Stomach (tissue), 9 donors: ENCODE data around the gene FSD2. TPM values are rescaled to one million over a fixed set of nuclear protein-coding genes. Genes with fewer than 3 reads are reported as not detected.
"Not testable (repeated sequence)": the region's sequence is repeated elsewhere in the genome, so short reads cannot be mapped to it uniquely, and the experiment has no call there.

Source experiments
- DNase-seq, 2 donors: peaks; one replicate each; pipeline versions ENCODE4 v3.0.0 to v3.0.0-alpha.2; 2013 to 2019
- H3K27ac ChIP-seq, 5 donors: fragments of 200-600 bp in 4 of 5; sonication (generic) in 4 of 5; one replicate each; pipeline ENCODE4 v1.5.1; 2013 to 2019; ENCODE audit warnings: mild to moderate bottlenecking in 1 of 5, moderate library complexity in 1 of 5
- H3K27me3 ChIP-seq, 3 donors: fragments of 200-600 bp; sonication (generic); one replicate each; pipeline ENCODE4 v1.5.1; 2017 to 2019; ENCODE audit warnings: mixed run types in 1 of 3
- H3K36me3 ChIP-seq, 4 donors: fragments of 200-600 bp; sonication (generic); 1 replicate in 3 of 4; 2 replicates in 1 of 4; pipeline ENCODE4 v1.5.1; 2016 to 2019
- H3K4me1 ChIP-seq, 4 donors: fragments of 200-600 bp; sonication (generic); one replicate each; pipeline ENCODE4 v1.5.1; 2016 to 2019
- H3K4me3 ChIP-seq, 4 donors: fragments of 200-600 bp; sonication (generic) in 3 of 4; one replicate each; pipeline ENCODE4 v1.5.1; 2016 to 2019; ENCODE audit warnings: mild to moderate bottlenecking in 1 of 4
- H3K9me3 ChIP-seq, 4 donors: fragments of 200-600 bp; sonication (generic); one replicate each; pipeline ENCODE4 v1.5.1; 2016 to 2019
- EP300 ChIP-seq: sonication (generic); formaldehyde crosslinking; IDR thresholded peaks from one replicate; pipeline ENCODE4 v1.6.1; 2017; ENCODE audit warnings: antibody characterized with exemption
- POLR2A ChIP-seq, 4 donors: fragments of 450-650 bp; IDR thresholded peaks; one replicate each; pipeline ENCODE4 v1.6.1; 2016; ENCODE audit warnings: antibody characterized with exemption in 4 of 4, control low read depth in 2 of 4, mild to moderate bottlenecking in 1 of 4, moderate library complexity in 1 of 4
- POLR2AphosphoS5 ChIP-seq, 3 donors: sonication (generic); formaldehyde crosslinking; IDR thresholded peaks; one replicate each; pipeline ENCODE4 v1.6.1; 2016; ENCODE audit warnings: antibody characterized with exemption in 3 of 3
- WGBS, 5 donors: extraction: QIAGEN DNeasy Blood & Tissue Kit in 3 of 5; methylation state at CpG; one replicate each; pipeline versions ENCODE4 v1.1.5 to v1.1.7; 2013 to 2018; 5-methylcytosine and 5-hydroxymethylcytosine counted together
- intact Hi-C: fragments of 100-400 bp; cut with DNase I; formaldehyde crosslinking; loops from one replicate; pipeline ENCODE4 v1.15.1; 2023; ENCODE audit warnings: low total_unique reads
- polyA plus RNA-seq, 3 donors: library from polyadenylated mRNA; stranded (reverse); fragments of 200-250 nt; gene quantifications; one replicate each; pipeline ENCODE4 v1.2.3, GENCODE V29; 2013
- total RNA-seq, 5 donors: library from RNA; depleted of rRNA; stranded (reverse); fragments of >200 nt; gene quantifications; one replicate each; pipeline versions ENCODE4 v1.1.0 to v1.2.3, GENCODE V29; 2014 to 2016
- TF ChIP-seq, protein P1 (sequence below), 7 experiments: fragments of 450-650 bp in 4 of 7; fragments of 200-600 bp in 3 of 7; sonication (generic) in 3 of 7; IDR thresholded peaks; one replicate each; pipeline ENCODE4 v1.5.1; 2016 to 2019; ENCODE audit warnings: antibody characterized with exemption in 7 of 7, control low read depth in 2 of 7, mild to moderate bottlenecking in 1 of 7
- donor health status: healthy with polysubstance abuse.
- donor health status: Bipolar disorder and iron deficiency.
- donor health status: healthy.

Gene FSD2
- total and polyA plus RNA-seq, 8 donors = under 0.01 to 0.03 TPM; not detected in 6

DNA sequence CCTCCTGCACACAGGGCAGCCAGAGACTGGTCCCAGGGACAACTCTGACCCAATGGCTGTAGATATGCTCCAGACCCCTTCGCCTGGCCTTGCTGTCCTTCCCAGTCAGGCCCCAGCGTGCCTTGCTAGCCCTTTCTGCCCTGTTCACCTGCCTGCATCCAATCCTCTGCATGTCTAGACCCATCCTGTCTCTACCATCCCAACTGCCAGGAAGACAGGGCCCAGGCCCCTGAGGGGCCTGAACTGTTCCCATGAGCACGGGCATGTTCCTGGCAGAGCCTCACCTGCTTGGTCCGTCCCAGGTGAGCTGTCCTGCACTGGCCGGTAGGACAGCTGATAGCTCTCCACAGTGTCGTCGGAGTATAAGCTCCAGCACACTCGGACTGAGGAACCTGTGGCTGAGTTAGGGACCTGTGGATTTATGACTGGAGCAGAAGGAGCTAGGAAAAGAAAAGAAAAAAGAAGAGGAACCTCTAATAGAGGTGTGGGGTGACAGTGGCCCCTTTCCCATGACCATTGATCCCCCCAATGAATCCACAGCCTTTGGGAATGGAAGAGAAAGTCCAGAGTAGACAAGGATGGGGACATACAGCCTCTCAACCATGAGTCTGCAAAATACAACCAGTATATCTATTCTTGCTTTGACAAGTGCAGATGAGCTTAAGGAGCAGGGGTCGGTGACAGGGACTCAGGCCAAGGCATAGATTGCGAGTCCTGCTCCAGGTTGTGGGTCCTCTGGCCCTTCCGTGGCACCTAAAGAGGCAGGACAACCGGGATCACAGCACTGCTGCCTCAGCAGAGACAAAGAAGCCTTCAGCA is 33.9 kb downstream of the FSD2 start:
- no peak for DNase-seq
- no peak overlapping the region for H3K4me3 ChIP-seq
- no peaks in the 10 kb centered on the region for H3K27me3 ChIP-seq
- H3K27ac ChIP-seq = no peak overlapping the region
- no peaks in the 10 kb centered on the region for H3K4me1 ChIP-seq
- WGBS, 5 donors = 88 to 91% (median 90%) methylated on average over 11 to 12 of the region's 12 CpGs
- intact Hi-C loops = no loop called here
- peaks cover 0 to 7% (median 0%) of the 10 kb centered on the region in 4 donors for H3K36me3 ChIP-seq
- no peaks in the 10 kb centered on the region for H3K9me3 ChIP-seq
- TF ChIP-seq POLR2AphosphoS5 (IDR thresholded peaks at IDR 0.05) (no peak), EP300 (no peak), POLR2A (IDR thresholded peaks at IDR 0.05) (no peak)
- TF ChIP-seq, protein P1, sequence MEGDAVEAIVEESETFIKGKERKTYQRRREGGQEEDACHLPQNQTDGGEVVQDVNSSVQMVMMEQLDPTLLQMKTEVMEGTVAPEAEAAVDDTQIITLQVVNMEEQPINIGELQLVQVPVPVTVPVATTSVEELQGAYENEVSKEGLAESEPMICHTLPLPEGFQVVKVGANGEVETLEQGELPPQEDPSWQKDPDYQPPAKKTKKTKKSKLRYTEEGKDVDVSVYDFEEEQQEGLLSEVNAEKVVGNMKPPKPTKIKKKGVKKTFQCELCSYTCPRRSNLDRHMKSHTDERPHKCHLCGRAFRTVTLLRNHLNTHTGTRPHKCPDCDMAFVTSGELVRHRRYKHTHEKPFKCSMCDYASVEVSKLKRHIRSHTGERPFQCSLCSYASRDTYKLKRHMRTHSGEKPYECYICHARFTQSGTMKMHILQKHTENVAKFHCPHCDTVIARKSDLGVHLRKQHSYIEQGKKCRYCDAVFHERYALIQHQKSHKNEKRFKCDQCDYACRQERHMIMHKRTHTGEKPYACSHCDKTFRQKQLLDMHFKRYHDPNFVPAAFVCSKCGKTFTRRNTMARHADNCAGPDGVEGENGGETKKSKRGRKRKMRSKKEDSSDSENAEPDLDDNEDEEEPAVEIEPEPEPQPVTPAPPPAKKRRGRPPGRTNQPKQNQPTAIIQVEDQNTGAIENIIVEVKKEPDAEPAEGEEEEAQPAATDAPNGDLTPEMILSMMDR (IDR thresholded peaks at IDR 0.05) = no peak

DNA sequence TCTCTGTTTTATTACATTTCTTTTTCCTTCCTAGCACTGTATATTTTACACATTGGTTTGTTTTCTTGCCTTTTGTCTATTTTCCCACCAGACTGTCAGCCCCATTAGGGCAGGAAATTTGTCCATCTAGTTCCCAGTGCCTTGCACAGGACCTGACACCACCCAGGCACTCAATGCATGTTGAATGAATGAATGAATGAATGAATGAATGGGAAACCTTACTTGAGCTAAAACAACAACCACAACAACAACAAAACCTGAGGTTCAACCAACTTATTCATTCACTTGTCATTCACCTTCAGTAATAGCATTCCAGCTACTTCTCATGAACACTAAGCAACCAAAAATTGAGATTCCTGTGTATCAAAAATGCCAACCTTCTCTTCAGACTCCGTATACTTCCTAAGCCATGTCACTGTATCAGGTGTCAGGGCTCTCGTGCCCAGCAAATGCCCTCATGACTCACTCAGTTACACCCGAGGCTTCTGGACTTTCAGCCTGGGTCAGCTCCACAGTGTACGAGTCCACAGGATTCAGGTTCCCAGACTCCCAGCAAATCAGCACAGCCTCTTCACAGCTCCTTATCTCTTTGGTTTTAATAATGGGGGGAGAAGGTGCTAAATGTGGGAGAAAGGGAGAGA is 37.3 kb downstream of the FSD2 start:
- TF ChIP-seq, protein P1 (IDR thresholded peaks at IDR 0.05) = no peak
- no peak for TF ChIP-seq EP300
- TF ChIP-seq POLR2AphosphoS5 (IDR thresholded peaks at IDR 0.05) = no peak
- TF ChIP-seq POLR2A (IDR thresholded peaks at IDR 0.05) = no peak
- no peaks in the 10 kb centered on the region for H3K9me3 ChIP-seq
- no peaks in the 10 kb centered on the region for H3K27me3 ChIP-seq
- H3K36me3 ChIP-seq = peaks cover 0 to 22% (median 15%) of the 10 kb centered on the region in 4 donors
- no peak for DNase-seq
- WGBS, 5 donors = 60 to 84% (median 67%) methylated on average over 4 of the region's 4 CpGs
- intact Hi-C loops = no loop called here
- H3K4me3 ChIP-seq = no peak overlapping the region
- H3K27ac ChIP-seq = no peak overlapping the region
- H3K4me1 ChIP-seq = no peaks in the 10 kb centered on the region

DNA sequence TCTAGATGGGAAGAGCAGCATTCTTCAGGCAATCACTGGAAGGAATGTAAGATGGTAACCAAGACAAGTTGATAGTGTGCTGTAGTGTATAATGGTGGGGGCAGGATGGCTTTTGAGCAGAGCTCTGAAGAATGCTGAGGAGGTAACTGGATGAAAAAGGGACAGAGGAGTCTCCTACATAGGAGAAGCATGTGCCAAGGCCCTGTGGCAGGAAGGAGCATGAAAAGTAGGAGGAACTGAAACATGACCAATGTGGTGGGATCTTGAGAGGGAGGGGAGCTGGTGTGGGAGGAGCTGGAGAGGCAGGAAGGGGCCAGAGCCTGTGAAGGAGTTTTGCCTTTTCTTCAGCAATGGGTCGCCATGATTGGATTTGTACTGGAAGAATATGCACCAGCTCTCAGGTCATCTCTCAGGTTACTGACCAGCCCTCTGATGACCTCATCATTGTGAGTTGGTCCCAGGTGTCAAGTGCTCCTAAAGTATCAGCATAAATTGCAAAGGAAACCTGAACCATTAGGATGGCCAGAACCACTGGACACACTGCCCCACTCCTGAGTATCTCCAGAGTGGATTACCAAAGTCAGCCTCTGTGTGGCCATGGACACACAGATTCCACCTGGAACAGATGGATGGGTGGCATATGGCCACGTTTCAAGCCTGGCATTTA is 38.6 kb downstream of the FSD2 start:
- Histone ChIP-seq H3K4me3 (no peak overlapping the region), H3K27me3 (no peaks in the 10 kb centered on the region), H3K9me3 (no peaks in the 10 kb centered on the region), H3K4me1 (no peaks in the 10 kb centered on the region), H3K27ac (no peak overlapping the region), H3K36me3 (peaks cover 0 to 33% (median 19%) of the 10 kb centered on the region in 4 donors)
- intact Hi-C loops = no loop called here
- no peak for DNase-seq
- 79 to 88% (median 81%) methylated on average over 2 of the region's 2 CpGs for WGBS, 5 donors
- TF ChIP-seq, protein P1 (IDR thresholded peaks at IDR 0.05) = no peak

DNA sequence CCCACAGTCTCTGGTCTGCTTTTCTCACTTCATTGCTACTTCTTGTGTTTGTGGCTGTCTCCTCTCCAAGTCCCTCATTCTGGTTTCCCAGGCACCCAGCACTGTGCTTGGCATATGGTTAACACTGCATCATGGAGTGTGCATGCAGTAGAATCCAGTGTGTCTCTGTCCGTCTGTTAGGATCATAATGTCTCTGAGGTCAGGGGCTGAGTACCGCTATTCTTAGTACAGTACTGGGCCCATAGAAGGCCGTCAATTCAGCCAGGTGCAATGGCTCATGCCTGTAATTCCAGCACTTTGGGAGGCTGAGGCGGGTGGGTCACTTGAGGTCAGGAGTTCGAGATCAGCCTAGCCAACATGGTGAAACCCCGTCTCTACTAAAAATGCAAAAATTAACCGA is 39.7 kb downstream of the FSD2 start:
- intact Hi-C loops, H3K9me3 ChIP-seq, H3K4me1 ChIP-seq, H3K4me3 ChIP-seq, DNase-seq, H3K27me3 ChIP-seq, H3K27ac ChIP-seq: not testable (repeated sequence)
- peaks cover 0 to 38% (median 26%) of the 10 kb centered on the region in 4 donors for H3K36me3 ChIP-seq
- 92 to 95% (median 93%) methylated on average over 7 of the region's 7 CpGs for WGBS, 5 donors
